ENCODE results near the gene PARD6G. TPM values are rescaled to one million over a fixed set of nuclear protein-coding genes. Genes with fewer than 3 reads are reported as not detected.

PARD6G gene
- total and polyA plus RNA-seq, 10 of the 15 experiments (the other 5 are each of a cell fraction or from before 2014, with no cell fraction given): 0.20 to 2.0 (median 0.60) TPM

DNA sequence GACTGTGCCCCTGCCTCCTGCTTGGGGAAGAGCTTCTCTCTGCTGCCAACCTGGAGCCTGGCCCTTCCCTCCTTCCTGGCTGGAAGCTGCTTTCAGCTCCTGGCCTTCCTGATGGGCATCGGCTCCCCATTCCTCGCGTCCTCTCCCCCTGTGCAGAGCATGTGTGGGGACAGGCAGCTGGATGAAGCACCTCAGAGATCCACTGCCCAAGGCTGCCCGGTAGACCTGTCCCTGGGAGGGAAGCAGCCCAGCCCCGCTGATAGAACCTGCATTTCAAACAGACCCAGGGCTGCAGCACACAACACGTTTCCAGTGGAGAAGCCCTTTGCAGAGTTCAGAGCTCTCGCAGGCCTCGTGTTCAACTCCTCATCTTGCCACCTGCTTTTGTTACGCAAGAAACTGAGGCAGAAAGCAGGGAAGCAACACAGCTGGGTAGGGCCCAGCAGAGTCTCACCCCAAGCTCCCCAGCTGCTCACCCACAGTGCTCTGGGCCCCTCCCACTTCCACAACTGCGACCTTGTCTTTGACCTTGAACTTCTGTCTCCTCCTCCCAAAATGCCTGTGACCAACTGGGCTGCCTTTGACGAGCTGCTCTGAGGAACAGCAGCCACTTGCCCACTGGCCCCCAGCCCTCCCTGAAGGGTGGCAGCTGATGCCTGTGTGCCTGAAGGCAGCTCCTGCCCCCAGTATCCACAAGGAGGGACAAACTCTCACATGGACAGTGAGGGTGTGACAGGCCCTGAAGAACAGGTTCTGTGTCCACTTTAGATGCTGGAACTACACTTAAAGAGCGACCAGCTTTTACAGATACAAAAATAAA lies 65.5 kb downstream of the PARD6G start (continued):
- TF ChIP-seq ZBTB40 (IDR thresholded peaks at IDR 0.05; ENCODE audit: borderline replicate concordance) (no peak), FOXM1 (IDR thresholded peaks at IDR 0.05; ENCODE audit: low read depth, low read length) (no peak), POU2F2 (IDR thresholded peaks at IDR 0.05; ENCODE audit: borderline replicate concordance, low read depth, low read length) (no peak)

GRCh38 chr18:80180778-80181564 lies 66.3 kb downstream of the PARD6G start:
- ChIA-PET RAD21 (ENCODE audit: unreplicated experiment) (interaction anchor here (1.1 to 1.2 kb wide), 2 partner anchors 22 to 29 kb away, joined by 4 read pairs; no protein-coding TSS in a partner anchor), CTCF (interaction anchor here (1.1 to 3.3 kb wide), 7 partner anchors 10 to 75 kb away, joined by 3 to 9 read pairs (median 6); no protein-coding TSS in a partner anchor), SMC1A (ENCODE audit: uncharacterized antibody, unreplicated experiment) (interaction anchor here (1.3 to 2.9 kb wide), 3 partner anchors 9 to 13 kb away, joined by 3 to 13 read pairs (median 8); no protein-coding TSS in a partner anchor), POLR2A (interaction anchor here (1.5 to 1.7 kb wide), 2 partner anchors 21 to 58 kb away, joined by 3 to 7 read pairs; no protein-coding TSS in a partner anchor)
- H3K79me2 ChIP-seq (ENCODE audit: control insufficient read depth, insufficient read depth, low read length): no peaks in the 10 kb centered on the region
- no peak overlapping the region for H3K4me2 ChIP-seq (ENCODE audit: control insufficient read depth, insufficient read depth)
- WGBS (ENCODE audit: insufficient coverage, insufficient replicate concordance, low lambda C conversion rate, missing lambda C conversion rate): 79% methylated on average over 33 of the region's 33 CpGs
- H3K36me3 ChIP-seq (ENCODE audit: control insufficient read depth in 2 of 2, insufficient read depth in 2 of 2, low read length in 1 of 2): no peaks in the 10 kb centered on the region
- FAIRE-seq (no peak), ATAC-seq (no peak), DNase-seq (ENCODE audit: low read depth, low spot score) (no peak)
- peaks cover 10% of the 10 kb centered on the region for H3K4me1 ChIP-seq (ENCODE audit: control insufficient read depth, insufficient read depth, low read length)
- no peaks in the 10 kb centered on the region for H4K20me1 ChIP-seq (ENCODE audit: control insufficient read depth, insufficient read depth)
- no peak overlapping the region for H3K4me3 ChIP-seq
- H3K27me3 ChIP-seq (replicated peaks in 1 of 2; ENCODE audit: control insufficient read depth in 2 of 2, insufficient read depth in 2 of 2, low read length in 1 of 2): no peaks in the 10 kb centered on the region; a peak in 1 of 4 replicates
- H3K27ac ChIP-seq (ENCODE audit: control insufficient read depth, insufficient read depth): no peak overlapping the region
- H3K9ac ChIP-seq (ENCODE audit: control insufficient read depth, insufficient read depth, low read length): no peak overlapping the region
- no peak overlapping the region for H2AFZ ChIP-seq (ENCODE audit: control insufficient read depth, low read depth, low read length)
- intact Hi-C loops (cut with micrococcal nuclease; ENCODE audit: unreplicated experiment) (no loop called here), in situ Hi-C loops (cut with MboI) (no loop called here)
- no peaks in the 10 kb centered on the region for H3K9me3 ChIP-seq (replicated peaks; ENCODE audit: control insufficient read depth, insufficient read depth, low read length)
- no TSS peak for BruUV-seq (replicated peaks)
- TF ChIP-seq FOXK2 (IDR thresholded peaks at IDR 0.05) (no peak), PAX8 (IDR thresholded peaks at IDR 0.05) (no peak), ATF7 (IDR thresholded peaks at IDR 0.05; ENCODE audit: low read depth) (no peak), NFIC (IDR thresholded peaks at IDR 0.05; ENCODE audit: low read depth, low read length) (no peak), YBX1 (IDR thresholded peaks at IDR 0.05) (no peak), ZNF217 (IDR thresholded peaks at IDR 0.05) (no peak), NFYB (IDR thresholded peaks at IDR 0.05; ENCODE audit: insufficient read depth, low read depth, low read length) (no peak), ELK1 (IDR thresholded peaks at IDR 0.05; ENCODE audit: low read depth, low read length) (no peak), NFYA (IDR thresholded peaks at IDR 0.05; ENCODE audit: borderline replicate concordance, low read depth, low read length) (no peak)
- TF ChIP-seq, protein P1, sequence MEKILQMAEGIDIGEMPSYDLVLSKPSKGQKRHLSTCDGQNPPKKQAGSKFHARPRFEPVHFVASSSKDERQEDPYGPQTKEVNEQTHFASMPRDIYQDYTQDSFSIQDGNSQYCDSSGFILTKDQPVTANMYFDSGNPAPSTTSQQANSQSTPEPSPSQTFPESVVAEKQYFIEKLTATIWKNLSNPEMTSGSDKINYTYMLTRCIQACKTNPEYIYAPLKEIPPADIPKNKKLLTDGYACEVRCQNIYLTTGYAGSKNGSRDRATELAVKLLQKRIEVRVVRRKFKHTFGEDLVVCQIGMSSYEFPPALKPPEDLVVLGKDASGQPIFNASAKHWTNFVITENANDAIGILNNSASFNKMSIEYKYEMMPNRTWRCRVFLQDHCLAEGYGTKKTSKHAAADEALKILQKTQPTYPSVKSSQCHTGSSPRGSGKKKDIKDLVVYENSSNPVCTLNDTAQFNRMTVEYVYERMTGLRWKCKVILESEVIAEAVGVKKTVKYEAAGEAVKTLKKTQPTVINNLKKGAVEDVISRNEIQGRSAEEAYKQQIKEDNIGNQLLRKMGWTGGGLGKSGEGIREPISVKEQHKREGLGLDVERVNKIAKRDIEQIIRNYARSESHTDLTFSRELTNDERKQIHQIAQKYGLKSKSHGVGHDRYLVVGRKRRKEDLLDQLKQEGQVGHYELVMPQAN (conservative IDR thresholded peaks at IDR 0.05): no peak

Measured in GM12878 (cell line).